Stimulated activated CD8-positive, alpha-beta memory T cell treated with anti-CD3 and anti-CD28 coated beads, Interleukin-12 subunit alpha, Interleukin-12 subunit beta, amount 100 ng/mL, for 4 hours (primary cell): ENCODE results near the gene IL27RA.
A peak's percentile ranks its signal among the peaks of the same experiment; 100 is the strongest.

Source experiments
- DNase-seq: peaks from one replicate; pipeline ENCODE4 v3.0.0-alpha.2; 2020; ENCODE audit warnings: low read depth

IL27RA gene

DNA sequence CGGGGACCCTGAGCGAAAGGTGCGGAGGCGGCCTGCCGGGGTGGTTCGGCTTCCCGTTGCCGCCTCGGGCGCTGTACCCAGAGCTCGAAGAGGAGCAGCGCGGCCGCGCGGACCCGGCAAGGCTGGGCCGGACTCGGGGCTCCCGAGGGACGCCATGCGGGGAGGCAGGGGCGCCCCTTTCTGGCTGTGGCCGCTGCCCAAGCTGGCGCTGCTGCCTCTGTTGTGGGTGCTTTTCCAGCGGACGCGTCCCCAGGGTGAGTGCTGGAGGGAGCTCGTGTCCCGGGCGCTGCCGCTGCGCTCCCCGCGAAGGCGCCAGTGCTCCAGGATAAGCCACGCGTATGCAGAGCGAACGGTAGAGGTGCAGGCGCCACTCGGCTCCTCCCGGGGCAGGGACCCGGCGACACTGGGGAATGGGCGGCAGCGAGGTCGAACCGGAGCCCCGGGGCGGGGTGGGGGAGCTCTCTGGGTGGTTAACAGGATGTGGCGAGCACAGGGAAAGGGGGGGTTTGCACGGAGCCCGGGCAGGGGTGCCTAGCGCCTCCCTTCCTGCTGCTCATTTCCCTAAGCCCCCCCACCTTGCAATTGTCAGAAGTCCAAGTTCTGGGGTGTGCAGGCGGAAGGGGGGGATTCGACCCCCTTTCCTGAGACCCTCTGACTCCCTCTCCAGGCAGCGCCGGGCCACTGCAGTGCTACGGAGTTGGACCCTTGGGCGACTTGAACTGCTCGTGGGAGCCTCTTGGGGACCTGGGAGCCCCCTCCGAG lies at the start of gene IL27RA:
Gene IL27RA (plus strand): TSS at position 44 of the 762 bp plus-strand sequence. CDS start 111 bp downstream, at position 155.
- DNase-seq = peak; percentile 76

DNA sequence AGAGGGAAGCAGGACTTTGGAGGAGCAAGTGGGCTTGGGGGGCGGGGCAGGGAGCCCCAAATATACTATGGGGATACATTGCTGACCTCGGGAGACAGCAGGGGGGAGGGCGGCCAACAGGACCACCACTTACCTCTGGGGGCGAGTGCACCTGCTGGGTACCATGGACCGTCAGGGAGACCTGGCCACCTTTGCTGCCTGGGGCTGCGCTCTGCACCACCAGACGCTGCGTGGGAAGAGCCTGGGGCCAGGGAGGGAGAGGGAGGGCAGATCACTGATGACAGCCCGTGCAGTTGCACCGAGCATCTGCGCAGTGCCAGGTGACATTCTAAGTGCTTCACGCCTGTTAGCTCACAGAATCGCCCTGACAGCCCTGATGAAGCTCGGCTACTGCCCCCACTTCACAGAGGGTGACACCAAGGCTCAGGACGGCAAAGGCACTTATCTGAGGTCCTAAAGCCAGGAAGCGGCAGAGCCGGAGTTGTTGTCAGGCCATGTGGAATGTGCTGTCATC lies 49.5 kb upstream of the IL27RA start:
- no peak for DNase-seq

DNA sequence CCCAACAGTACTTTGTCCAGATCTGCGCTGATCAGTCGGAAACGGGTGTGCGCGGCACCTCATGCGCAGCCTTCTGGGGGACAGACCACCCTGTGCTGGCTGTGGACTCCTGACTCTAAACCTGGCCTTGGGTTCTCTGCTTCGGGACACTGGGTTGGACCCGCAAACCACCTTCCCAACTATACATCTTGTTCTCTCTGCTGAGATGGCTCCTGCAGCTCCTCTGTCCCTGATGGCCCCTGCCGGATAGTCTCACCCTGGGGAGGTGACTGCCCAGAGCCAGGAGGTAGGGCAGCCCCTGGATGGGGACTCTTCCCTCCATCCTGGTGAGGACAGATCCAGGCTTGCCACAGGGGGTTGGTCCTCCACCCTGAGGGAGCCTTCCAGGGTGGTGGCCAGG lies 48.8 kb upstream of the IL27RA start:
- DNase-seq = no peak

DNA sequence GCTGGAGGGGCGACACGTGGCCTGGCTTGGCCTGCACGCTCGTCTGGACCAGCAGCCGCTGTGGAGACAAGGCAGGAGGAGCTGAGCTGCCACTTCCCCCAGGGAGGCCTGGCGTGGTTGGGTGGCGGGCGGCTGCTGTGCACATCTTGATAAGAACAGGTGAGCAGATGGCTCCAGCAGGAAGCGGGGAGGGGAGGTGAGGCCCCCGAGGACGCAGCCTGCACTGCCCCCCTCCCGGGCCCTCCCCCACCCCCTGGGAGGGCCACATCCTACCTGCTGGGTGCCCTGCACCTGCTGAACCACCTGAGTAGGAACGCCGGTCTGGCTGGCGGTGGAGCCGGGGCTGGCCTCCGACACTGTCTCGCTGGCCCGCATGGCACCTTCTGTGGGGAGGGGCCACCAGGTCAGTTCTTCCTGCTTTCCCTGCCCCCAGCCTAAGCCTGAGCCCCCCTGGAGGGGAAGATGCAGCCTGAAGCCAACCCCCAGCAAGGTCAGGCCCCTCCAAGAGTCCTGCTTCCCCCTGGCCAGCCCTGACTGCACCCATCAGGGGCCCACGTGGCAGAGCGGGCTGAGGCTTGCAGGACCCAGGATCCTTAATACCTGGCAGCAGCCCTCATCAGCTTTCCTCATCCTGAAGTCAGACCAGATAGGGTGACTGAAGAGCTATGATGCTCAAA lies 48.2 kb upstream of the IL27RA start:
- DNase-seq = no peak

DNA sequence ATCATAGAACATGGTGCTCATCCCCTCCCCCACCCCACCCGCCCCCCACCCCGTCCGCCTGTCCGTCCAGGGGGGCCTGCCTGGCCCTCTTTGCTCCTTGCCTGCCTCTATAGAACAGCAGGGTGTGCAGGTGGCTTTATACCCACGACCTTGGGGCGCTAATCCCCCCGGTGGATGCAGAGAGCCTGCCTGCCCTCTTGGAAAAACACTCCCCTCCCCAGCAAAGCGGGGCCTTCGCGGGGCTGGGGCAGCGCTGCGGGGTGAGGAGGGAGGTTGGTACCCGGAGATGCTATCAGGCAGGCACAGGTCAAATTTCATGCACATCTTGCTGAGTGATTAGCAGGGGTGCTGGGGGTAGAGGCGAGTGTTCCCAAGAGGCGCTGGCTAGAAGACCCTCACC lies 47.4 kb upstream of the IL27RA start:
- DNase-seq = no peak

DNA sequence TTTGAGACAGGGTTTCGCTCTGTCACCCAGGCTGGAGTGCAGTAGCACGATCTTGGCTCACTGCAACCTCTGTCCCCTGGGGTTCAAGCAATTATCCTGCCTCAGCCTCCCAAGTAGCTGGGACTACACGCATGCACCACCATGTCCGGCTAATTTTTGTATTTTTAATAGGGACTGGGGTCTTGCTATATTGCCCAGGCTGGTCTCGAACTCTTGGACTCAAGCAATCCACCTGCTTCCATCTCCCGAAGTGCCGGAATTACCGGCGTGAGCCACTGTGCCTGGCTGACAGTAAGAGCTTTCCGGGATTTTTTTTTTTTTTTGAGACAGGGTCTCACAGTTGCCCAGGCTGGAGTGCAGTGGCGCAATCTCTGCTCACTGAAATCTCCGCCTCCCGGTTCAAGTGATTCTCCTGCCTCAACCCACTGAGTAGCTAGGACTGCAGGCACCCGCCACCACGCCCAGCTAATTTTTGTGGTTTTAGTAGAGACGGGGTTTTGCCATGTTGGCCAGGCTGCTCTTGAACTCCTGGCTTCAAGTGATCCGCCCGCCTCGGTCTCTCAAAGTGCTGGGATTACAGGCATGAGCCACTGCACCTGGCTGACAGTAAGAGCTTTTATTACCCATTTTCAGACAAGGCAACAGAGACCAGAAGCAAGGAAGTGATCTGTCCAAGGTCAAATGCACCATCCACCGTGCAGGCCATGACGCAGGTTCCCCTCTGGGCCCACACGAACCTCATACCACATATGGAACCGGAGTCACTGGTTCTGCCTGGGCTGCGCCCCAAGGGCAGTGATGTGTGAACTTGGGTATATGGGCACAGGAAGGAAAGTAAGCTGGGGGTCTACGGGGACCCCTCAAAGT lies 46.5 kb upstream of the IL27RA start:
- no peak for DNase-seq

DNA sequence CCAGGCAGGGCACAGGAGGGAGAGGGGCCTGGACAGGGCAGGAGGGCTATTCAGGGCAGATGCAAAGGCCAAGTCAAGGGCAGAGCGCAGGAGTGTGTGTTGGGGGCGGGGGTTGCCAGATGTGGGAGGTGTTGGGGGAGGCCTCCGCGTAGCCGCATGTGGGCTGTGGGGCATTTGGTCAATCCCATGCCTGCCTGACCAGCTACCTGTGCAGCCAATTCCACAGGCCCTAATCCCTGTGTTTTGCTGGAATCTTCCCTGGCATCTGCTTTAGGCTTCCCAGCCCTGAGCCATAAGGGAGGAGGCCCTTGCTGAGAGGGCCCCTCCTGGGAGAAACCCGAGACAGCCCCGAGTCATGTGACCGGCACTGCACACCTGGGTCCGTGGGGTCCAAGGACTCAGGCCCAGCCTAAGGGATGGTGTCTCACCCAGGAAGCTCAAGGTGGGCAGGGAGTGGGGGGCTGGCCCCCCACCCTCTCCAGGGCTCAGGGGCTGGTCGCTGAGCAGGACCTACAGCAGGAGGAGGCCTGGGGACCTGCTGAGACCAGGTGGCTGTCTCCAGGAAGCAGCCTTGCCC lies 45.7 kb upstream of the IL27RA start:
- no peak for DNase-seq

DNA sequence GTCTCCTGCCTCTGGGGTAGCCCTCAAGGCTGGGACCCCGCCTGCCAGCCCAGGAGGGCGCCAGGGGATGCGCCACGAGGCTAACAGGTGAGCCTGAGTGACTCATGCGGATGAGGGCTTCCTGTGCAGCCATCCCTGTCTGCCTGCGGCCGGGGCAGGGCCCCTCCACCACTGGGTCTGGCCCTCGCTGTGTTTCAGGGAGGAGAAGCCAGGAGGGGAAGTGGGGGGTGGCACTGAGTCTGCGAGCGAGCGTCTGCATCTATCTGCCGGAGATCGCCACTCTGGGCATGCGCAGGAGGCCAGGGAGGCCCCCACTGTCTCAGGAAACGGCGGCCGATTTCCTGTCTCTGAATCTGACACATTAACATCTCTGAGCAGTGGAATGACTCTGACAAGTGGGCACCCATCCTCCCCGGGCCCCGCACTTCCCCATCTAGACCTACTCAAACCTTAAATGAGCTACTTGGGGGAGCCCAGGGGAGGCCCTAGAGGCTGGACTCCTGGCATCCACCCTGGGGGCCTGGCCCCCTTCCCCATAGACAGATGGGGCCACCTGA lies 45.1 kb upstream of the IL27RA start:
- DNase-seq = peak; percentile 97

DNA sequence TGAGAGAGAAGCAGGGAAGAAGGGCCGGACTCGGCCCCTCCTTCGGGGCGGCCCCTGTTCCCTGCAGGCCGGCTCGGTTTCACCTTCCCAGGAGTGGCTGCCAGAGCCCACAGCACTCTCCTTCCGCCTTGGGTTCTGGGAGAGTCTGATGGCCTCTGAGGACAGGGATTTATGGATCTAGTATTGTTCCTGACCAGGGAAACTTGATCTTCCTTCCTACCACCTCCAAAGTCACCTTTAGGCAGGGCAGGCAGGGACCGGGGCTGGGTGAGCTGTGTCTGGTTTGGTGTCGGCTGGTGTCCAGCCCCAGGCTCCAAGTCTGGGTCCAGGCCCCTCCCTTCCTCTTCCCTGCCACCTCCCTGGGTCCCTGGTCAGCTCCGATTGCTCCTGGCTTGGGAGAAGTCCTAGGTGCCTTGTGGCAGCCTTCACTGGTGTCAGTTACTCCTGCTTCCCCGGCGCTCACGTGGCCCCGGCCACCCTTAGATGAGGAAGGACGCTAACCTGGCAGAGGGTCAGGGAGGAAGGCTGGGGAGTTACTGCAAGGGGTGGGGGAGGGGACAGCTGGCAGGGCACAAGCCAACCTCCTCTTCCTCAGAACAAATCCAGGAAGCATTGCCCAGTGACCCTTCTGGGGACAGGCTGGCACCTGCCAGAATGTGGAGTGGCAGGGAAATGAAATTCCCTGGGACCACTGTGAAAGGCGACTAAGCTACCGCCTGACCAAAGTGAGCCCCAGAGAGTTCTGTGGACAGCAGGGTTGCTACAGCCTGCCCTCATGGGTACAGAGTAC lies 44.3 kb upstream of the IL27RA start:
- DNase-seq = no peak

DNA sequence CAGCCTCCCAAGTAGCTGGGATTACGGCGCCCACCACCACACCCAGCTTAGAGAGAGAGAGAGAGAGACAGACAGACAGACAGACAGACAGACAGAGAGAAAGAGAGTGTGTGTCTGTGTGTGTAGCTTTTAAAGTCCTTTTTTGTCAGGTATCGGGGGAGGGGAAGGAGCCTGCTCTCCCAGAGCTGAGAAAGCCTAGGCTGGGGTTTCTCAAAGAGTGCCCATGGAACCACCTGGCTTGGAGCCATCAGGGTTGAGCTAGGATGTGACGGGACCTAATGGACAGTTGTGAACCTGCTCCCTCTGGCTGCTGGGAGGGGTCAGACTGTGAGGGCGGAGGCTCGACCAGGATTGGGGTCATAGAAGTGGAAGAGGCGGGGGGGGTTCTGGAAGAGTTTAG lies 42.1 kb upstream of the IL27RA start:
- DNase-seq = no peak

DNA sequence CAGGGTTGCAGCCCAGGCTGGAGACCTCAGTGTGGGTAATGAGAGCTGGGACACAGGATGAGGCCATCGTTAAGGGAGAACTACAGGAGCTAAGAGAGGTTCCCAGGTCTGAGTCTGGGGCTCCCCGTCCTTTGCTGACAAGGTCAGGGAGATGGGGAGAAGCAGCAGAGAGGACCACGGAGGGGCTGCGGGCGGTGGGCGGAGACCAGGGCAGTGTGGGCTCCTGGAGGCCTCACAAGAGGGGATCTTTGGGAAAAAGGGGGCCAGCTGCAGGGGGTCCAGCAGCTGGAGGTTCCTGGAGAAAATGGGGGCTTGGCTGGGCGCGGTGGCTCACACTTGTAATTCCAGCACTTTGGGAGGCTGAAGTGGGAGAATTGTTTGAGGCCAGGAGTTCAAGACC lies 41.5 kb upstream of the IL27RA start:
- no peak for DNase-seq

DNA sequence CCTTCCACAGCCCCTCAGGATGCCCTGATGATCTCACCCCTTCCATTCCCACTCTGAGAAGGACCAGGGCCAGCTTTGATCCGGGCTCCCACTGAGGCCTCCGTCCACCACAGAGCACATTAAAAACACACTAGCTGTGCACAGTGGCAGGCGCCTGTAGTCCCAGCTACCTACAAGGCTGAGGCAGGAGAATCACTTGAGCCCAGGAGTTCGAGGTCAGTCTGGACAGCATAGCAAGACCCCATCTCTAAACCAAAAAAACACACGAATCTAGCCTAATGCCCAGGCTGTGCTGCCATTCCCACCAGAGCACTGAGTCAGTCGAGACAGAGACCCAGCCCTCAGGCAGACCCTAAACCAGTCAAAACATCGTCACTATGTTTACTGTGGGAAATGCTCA lies 39.5 kb upstream of the IL27RA start:
- no peak for DNase-seq

DNA sequence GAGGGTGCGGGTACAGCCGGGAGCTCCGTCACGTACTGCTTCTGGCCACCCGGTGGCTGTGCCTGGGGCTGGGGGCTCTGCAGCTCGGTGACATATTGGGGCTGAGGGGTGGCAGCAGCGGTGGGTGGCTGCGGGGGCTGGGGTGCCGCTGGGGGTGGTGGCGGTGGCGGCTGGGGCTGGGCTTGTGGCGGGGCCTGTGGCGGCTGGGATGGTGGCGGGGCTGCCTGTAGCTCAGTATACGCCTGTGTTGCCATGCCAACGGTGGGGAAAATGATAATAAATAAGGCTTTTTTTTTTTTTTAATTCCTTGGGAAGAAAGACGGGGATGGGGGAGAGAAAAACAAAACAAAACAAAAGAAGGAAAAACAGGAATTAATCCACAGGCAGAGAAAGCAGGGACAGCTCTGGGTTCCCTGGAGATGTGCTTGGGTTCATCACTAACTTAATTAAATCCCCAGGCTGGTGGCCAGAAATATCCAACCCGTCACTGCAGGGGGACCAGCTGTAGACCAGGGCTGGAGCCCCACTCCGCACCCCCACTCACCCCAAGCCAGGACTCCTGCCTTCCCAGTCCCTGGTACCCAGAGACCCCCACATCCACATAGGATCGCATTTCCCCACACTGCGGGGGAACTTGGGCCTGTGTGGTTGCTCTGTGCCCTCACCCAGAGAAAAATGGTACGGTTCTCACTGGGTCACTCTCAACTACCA lies 37.8 kb upstream of the IL27RA start:
- no peak for DNase-seq

DNA sequence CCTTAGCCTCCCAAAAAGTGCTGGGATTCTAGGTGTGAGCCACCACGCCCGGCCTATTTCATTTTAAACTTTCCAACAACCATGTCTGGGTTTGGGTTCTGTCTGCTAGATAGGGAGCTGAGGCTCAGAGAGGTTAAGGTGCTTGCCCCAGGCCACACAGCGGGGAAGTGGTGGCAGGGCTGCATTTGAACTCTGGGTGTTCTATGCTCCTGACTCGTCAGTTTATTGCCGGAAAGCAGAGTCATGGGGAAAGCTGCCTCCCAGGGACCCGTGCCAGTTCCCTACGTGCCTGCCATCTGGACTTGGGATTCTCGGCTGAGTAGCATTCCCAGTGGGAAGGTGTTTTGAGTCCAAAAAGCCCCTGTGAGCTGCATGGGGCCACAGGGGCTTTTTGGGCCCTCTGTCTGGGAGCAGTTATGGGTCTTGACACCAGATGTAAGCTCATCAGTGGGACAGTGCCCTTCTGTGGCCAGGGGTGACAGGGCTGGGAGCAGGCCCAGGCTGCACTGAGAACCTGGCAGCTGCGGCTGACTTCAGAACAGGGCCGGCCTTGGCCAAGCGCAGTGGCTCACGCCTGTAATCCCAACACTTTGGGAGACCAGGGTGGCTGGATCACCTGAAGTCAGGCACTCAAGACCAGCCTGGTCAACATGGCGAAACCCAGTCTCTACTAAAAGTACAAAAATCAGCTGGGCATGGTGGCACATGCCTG lies 36.4 kb upstream of the IL27RA start:
- no peak for DNase-seq

DNA sequence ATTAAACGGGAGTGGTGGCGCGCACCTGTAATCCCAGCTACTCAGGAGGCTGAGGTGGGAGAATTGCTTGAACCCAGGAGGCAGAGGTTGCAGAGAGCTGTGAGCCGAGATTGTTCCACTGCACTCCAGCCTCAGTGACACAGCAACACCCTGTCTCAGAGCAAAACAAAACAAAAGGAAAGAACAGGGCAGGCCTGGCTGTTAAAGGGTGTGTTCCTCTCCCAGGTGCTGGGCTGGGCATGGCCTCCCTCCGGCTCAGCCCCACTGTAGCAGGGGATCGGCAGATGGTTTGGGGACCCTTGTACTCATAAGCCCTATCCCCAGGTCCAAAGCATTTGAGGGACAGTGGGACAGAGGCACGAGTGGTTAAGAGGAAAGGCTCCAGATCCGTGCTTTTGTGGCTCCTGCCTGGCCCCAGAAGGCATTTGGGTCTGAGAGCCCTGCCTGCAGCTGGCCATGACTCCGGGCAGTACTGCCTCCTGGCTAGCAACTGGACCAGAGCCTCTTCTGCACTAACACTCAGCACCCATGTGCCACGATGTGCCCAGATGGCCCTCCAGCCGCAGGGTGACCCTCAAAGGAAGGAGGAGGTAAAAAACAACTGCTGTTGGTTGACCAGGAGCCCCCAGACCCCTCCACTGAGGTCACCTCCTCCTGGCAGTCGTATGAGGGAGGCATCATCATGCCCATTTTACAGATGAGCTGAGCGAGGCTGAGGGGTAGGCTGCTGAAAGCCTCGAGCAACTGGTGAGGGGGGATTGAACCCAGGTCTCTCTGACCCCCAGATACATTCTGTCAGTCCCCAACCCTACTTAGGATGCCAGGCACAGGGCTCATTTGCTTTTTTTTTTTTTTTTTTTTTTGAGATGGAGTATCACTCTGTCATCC lies 35.4 kb upstream of the IL27RA start:
- DNase-seq = no peak

DNA sequence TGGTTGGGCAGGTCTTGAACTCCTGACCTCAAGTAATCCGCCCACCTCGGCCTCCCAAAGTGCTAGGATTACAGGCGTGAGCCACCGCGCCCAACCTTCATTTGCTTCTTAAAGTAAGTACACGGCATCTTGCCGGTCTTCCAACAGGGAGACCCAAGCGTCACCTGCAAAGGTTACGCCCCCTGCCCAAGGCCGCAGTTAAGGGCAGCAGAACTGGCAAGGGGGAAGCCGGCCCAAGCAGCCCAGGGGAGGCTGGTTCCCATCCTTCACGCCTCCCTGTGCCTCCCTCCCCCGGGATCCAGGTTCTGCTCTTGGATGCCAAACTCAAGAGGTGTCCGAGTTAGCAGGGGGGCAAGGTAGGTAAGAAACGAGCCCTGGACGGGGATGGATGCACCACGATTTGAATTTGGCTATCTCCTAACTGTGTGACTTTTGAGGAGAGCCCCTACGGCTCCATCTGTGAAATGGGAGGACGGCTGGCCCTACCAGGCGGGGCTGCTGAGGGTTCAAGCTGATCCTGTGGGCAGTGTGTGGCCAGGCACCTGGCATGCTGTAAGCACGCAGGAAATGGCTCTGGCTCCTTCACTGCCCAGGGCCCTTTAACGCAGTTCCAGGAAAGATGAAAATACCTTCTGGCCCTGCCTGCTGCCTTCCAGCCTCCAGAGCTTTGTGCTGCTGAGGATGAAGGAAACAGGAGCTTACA lies 34.5 kb upstream of the IL27RA start:
- DNase-seq = no peak

DNA sequence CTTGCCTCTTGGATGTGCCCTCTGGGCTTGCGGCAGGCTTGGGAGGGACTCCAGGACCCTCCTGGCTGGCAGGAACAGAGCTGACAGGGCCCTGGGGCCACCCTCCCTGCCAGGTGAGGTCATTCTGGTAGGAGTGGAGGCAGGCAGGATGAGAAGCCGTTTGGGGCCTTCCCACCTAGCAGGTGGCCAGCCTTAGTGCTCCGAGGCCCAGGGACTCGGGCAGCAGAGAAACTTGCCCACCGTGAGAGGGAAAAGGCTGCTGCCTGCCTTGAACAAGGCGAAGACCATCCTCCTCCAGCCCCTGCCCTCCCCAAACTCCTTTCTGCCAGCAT lies 34.0 kb upstream of the IL27RA start:
- DNase-seq = no peak

DNA sequence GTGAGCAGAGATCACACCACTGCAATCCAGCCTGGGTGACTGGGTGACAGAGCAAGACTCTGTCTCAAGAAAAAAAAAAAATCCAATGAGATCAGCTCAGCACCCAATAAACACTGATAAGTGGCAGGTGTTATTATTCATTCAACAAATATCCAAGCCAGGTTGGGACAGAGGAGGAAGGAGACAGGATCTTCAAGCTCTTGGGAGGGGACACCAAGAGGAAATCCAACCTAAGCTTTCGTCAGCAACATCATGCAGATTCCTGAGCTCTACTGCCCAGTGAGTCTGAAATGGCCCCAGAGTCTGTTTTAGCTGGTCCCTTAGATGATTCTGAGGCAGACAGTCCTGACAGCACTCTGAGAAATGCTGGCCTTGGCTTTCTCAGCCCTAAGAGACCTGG lies 33.1 kb upstream of the IL27RA start:
- DNase-seq = no peak
